Measurements from ENCODE around the gene SF3B5.
"Not testable (repeated sequence)": the region's sequence is repeated elsewhere in the genome, so short reads cannot be mapped to it uniquely, and the experiment has no call there.

Gene SF3B5

GRCh38 chr6:144104898-144105487 is 9.6 kb upstream of the SF3B5 start:
- peak; percentile 18 for DNase-seq (ENCODE audit: low read depth)

DNA sequence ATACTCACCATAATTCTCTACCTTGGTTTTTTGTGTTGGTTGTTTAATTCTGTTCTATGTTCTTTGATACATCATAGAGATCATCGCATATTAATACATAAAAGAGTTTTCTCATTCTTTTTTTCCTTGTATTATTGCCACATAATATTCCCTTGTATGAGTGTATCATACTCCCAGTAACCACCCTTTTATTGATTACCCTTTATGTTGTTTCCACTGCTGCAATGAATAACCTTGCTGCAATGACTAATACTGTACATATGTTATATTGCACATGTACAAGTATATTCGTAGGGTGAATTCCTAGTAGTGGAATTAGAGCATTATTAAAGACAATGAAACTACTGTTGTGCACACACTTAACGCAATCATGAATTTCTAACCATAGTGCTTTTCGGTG is 9.1 kb upstream of the SF3B5 start:
- no peak for DNase-seq (ENCODE audit: low read depth)

GRCh38 chr6:144103026-144103563 is 7.7 kb upstream of the SF3B5 start:
- DNase-seq (ENCODE audit: low read depth) = no peak

DNA sequence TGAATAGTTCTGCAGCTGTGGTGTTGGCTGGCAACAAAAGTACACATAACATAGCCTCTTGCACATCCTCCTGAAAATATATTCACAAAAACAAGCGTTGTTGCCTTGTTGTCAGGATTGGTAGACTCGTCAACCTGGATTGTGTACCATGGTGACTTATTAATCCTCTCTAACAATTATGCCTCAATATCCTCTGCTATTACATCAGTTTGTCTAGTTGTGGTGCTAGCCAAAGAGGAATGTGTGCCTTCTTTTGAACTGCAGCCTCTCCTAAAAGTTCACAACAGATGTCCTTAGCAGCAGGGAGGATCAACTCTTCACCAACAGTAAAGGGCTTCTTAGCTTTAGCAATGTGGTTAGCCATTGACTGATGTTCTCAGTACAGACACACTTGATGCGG is 3.6 kb upstream of the SF3B5 start:
- DNase-seq (ENCODE audit: low read depth) = no peak

DNA sequence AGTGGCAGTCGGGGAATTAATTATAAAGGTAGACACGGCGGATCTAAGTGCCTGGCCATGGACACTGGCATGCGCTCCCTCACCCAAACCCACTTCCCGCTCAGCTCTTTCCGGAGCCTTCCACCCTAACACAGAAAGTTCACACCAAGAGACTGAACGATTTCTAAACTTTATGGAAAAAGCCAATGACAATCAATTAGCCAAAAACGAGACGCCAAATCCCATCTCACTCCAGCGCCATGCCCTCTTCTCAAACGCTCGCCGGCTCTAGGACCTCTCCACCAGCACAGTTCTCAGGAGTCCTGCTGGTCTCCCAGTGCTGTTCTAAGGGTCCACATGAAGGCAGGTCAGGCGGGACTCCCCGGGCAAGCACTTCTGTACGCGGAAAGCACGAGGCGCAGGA is 641 bp downstream of the SF3B5 start:
- DNase-seq (ENCODE audit: low read depth) = no peak

DNA sequence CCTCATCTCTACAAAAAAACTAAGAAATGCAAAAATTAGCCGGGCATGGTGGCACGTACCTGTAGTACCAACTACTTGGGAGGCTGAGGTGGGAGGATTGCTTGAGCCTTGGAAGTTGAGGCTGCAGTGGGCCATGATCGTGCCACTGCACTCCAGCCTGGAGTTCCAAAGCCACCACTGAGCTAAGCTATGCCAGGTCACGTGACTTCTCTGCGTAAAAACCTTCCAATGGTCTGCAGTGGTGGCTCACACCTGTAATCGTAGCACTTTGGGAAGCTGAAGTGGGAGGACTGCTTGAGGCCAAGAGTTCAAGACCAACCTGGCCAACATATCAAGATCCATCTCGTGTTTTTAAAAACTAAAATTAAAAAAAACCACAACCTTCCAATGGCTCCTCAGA is 1.7 kb downstream of the SF3B5 start:
- DNase-seq (ENCODE audit: low read depth) = no peak

DNA sequence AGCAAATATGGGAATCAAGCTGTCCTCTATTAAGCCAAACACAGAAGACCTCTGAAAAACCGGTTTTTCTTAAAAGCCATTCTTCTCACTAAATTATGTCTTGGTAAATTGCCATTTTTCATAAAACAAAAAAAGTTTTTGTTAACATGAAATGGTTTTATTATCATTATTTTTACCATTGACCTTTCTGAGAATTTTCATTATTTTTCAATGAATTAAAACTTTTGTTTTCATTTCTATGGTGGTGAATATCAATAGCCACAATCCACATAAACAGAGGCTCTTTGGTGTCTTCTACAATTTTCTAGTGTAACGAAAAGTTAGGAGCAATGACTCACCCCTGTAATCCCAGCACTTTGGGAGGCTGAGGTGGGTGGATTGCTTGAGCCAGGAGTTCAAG is 2.1 kb downstream of the SF3B5 start:
- no peak for DNase-seq (ENCODE audit: low read depth)

DNA sequence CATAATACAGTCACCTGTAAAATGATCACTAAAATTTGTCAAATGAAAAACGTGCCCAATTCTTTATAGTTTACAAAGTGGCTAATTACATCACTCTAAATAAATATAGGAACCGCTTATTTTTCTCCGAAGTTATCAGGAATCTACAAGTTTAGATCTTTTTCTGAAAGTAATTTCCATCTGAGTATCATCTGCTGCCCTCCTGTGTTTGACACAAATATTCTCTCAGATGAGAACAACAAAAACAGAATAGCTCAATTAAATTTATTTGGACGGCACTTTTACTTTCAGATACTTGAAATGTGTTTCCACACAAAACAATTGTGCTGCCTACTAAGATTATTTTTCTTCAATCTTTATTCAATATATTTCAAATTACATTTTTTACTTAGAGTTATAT is 5.0 kb downstream of the SF3B5 start:
- no peak for DNase-seq (ENCODE audit: low read depth)

DNA sequence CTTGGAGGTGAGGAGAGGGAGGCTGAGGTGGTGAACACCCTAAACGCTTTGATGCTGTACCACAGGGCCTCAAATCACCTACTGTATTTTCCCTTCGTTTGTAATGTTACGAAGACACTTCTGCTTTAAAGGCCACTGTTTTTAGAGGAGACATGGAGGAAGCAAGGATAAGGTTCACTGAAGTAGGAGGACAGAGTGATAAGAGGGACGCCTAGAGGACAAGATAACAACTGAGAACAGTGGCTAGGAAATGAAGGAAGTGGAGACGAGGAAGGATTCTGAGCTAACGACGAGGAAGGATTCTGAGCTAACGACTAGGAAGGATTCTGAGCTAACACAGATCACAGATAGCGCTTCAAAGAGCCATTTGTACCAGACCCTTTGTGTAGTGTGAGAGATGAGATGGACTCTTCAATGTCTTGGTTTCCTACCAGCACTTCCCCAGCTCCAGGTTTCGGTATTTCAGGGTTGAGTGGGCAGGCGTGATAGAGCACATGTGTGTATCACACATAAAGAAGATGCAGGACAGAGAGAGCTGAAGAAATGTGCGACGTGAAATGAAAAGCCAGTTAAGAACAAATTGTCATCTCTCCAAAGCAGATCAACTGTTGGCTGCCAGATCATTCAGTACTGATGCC is 7.5 kb downstream of the SF3B5 start:
- DNase-seq (ENCODE audit: low read depth) = no peak

- no peak for DNase-seq (ENCODE audit: low read depth)
Observed at GRCh38 chr6:144086959-144087358, 8.4 kb downstream of the SF3B5 start.

DNA sequence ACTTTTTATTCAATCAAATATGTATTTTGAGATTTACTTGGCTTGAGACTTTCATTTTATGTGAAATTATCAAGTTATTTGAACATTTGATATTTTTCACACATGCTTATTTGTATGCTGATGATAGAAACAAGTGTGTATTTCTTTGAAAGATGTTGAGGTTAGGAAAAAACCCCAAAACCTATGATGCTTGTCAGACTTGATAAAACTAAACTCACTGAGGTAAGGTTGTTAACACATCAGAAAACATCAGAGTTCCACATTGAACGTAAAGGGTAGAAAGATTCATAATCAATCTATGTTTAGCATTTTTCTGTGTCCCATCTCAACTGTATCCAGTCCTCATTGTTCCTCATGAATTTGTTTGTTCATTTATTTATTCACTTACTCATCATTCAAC is 12.2 kb downstream of the SF3B5 start:
- no peak for DNase-seq (ENCODE audit: low read depth)

DNA sequence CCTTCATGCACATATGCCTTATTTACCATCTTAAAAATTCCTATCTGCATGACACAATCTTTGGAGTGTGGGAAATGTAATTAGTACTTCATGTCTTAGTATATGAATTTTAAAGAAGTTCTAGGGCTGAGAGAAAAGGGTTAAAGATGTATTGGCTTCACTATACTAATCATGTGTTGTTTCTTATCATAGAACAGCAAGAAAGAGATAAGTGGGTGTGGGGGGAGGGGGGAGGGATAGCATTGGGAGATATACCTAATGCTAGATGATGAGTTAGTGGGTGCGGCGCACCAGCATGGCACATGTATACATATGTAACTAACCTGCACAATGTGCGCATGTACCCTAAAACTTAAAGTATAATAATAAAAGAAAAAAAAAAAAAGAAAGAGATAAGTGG is 13.0 kb downstream of the SF3B5 start:
- not testable (repeated sequence) for DNase-seq (ENCODE audit: low read depth)

GRCh38 chr6:144077871-144078270 is 17.5 kb downstream of the SF3B5 start:
- no peak for DNase-seq (ENCODE audit: low read depth)

DNA sequence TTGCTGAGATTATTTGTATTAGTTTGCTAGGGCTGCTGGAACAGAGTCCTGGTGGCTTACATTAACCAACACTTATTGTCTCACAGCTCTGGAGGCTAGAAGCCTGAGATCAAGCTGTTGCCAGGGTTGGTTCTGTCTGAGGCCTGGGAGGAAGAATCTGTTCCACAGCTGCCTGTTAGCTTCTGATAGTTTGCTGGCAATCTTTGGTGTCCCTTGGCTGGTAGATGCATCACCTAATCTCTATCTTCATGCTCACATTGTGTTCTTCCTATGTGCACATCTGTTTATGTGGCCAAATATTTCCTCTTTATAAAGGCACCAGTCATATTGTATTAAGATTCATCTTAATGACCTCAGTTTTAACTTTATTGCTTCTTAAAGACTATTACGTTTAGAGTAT is 19.5 kb downstream of the SF3B5 start:
- DNase-seq (ENCODE audit: low read depth) = no peak

GRCh38 chr6:144075187-144075586 is 20.2 kb downstream of the SF3B5 start:
- DNase-seq (ENCODE audit: low read depth) = no peak

DNA sequence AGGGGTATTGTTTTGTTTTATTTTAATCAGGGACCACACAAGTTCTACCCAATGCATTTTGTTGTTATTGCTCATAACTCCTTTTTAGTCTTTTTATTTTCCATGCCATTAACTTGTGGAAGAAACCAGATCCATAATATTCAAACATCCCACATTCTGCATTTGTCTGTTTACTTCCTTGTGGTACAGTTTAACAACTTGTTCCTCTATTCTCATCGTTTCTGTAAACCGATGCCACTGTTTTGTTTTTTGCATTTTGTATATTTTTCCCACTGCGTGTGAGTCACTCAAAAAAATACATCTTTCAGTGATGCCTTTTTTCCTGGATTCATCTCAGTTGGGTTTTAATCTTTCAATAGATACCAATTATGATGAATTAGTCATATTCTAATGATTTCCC is 22.3 kb downstream of the SF3B5 start:
- DNase-seq (ENCODE audit: low read depth) = no peak

DNA sequence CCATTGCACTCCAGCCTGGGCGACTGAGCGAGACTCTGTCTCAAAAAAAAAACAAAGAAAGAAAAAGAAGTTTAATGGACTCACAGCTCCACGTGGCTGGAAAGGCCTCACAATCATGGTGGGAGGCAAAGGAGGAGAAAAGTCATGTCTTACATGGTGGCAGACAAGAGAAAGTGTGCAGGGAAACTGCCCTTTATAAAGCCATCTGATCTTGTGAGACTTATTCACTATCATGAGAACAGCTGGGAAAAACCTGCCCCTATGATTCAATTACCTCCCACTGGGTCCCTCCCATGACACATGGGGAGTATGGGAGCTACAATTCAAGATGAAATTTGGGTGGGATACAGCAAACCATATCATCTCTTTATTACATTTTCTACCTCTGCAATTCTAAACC is 25.9 kb downstream of the SF3B5 start:
- DNase-seq (ENCODE audit: low read depth) = no peak

- no peak for DNase-seq (ENCODE audit: low read depth)
Observed at GRCh38 chr6:144068794-144069193, 26.6 kb downstream of the SF3B5 start.

DNA sequence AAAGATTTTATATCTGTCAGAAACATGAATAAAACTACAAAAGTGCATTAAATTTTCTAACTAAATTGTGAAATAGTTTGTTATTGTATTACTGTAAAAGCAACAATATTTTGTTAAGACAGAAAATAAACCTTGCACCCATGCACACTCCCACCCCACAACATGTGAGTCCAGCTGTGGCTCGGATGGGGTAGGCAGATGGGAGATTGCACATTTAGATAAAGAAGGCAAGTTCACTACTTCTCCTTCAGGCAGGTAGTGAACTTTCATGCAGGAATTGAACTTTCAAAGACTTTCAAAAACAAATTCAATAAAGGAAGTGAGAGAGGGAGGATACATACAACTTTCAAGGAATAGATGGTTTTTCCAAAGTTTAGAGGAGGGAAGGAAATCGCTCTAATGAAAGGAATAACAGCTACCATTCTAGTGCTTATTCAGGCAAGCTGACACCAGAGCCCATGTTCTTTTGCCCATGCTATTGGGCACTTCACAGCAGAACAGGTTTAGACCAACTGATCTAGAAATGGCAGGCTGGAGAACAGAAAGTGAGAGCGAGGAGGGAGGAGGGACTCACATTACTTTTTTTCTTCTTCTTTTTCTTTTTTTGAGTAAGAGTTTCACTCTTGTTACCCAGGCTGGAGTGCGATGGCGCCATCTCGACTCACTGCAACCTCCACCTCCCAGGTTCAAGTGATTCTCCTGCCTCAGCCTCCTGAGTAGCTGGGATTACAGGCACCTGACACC is 28.5 kb downstream of the SF3B5 start:
- DNase-seq (ENCODE audit: low read depth) = no peak

- DNase-seq (ENCODE audit: low read depth) = no peak
Observed at GRCh38 chr6:144066255-144066654, 29.1 kb downstream of the SF3B5 start.

DNA sequence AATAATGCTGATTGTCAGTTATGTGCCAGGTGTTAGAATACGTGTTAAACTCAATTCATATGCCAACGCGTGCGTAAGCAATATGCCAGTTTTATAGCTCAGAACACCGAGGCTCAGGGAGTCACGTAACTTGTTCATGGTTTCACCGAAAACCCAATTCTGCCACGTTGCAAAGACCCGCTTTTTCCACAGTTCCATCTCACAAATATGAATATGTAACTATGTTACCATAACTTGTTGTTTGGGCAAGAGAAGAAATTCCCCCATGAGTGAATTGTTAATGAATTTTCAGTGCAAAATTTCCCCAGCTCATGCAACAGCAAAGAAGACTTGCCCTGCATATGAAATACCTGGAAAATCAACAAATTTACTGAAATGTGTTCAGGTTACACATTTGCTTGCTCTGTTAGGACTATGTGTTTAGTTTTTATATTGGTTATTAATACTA is 30.1 kb downstream of the SF3B5 start:
- DNase-seq (ENCODE audit: low read depth) = no peak

GRCh38 chr6:144064402-144065212 is 30.8 kb downstream of the SF3B5 start:
- peak; percentile 34 for DNase-seq (ENCODE audit: low read depth)

Data from activated gamma-delta T cell treated with anti-CD3 and anti-CD28 coated beads, Interleukin-2, amount 50 U/mL, for 16 hours (primary cell).